HEK293T (cell line): ENCODE measurements around the gene KRT74.

Experiments
- BHLHE40 ChIP-seq: fragments of 450-650 bp; IDR thresholded peaks from 2 replicates; pipeline ENCODE4 v1.6.1; 2016; ENCODE audit warnings: mild to moderate bottlenecking, moderate library complexity, borderline replicate concordance
- ELF4 ChIP-seq: fragments of 450-650 bp; IDR thresholded peaks from 2 replicates; pipeline ENCODE4 v1.6.1; 2017; ENCODE audit warnings: antibody characterized with exemption
- FOXK2 ChIP-seq: fragments of 450-650 bp; IDR thresholded peaks from 2 replicates; pipeline ENCODE4 v1.6.1; 2016; ENCODE audit warnings: mild to moderate bottlenecking
- NFRKB ChIP-seq: fragments of 450-650 bp; IDR thresholded peaks from 2 replicates; pipeline ENCODE4 v1.6.1; 2016; ENCODE audit warnings: mild to moderate bottlenecking, moderate library complexity
- ZNF384 ChIP-seq: fragments of 450-650 bp; IDR thresholded peaks from 2 replicates; pipeline ENCODE4 v1.6.1; 2016

DNA sequence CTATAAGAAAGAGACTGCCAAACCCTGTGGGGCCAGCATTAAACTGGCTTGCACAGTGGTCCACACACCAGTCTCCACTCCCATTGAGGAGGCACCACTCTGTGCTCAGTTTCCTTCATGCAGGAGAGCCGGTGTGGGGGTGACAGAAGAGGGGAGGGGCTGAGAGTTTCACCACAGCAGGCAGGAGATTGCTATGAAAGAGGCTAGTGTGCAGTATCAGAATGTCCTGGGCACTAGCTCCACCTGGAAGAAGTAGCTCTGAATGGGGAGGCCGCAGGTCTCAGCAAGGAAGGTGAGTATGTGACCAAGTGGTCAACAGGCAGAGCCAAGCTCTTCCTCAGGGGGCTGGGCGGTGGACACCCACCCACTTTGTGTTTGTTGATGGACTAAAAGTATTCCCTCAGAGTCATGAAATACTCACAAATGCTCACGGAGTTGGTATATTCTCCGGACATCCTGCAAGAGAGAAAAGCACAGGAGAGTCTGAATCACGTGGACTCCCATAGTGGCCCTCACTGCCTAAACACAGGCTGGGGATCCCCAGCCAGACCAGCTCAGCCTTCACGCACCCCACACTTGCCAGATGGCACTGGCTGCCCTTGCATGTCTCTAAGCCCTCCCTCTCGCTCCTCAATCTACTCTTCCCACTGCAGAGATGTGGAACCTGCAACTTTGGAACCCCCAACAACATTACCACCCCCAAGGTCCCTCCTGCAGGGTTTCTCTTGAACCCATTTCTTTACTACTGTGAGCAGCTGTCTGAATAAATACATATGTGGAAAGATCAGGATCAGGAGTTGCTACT, 35.4 kb upstream of the KRT74 start:
- no peak for TF ChIP-seq ZNF384
- no peak for TF ChIP-seq BHLHE40
- TF ChIP-seq ELF4, result no peak
- TF ChIP-seq NFRKB, result no peak
- TF ChIP-seq FOXK2, result no peak
